GM21528 (cell line): Measurements from ENCODE around the gene METTL1.
"Not testable (repeated sequence)": the region's sequence is repeated elsewhere in the genome, so short reads cannot be mapped to it uniquely, and the experiment has no call there.

Source experiments
- ATAC-seq: cut with Tn5 transposase; IDR thresholded peaks from one replicate; pipeline ENCODE4 v1.9.1; 2021; ENCODE audit warnings: mild to moderate bottlenecking, moderate library complexity; ENCODE audit not compliant: unreplicated experiment, low FRiP score

Gene METTL1

GRCh38 chr12:57726151-57726883 is 45.6 kb downstream of the METTL1 start:
- no peak for ATAC-seq

GRCh38 chr12:57725851-57726150 is 46.1 kb downstream of the METTL1 start:
- no peak for ATAC-seq

DNA sequence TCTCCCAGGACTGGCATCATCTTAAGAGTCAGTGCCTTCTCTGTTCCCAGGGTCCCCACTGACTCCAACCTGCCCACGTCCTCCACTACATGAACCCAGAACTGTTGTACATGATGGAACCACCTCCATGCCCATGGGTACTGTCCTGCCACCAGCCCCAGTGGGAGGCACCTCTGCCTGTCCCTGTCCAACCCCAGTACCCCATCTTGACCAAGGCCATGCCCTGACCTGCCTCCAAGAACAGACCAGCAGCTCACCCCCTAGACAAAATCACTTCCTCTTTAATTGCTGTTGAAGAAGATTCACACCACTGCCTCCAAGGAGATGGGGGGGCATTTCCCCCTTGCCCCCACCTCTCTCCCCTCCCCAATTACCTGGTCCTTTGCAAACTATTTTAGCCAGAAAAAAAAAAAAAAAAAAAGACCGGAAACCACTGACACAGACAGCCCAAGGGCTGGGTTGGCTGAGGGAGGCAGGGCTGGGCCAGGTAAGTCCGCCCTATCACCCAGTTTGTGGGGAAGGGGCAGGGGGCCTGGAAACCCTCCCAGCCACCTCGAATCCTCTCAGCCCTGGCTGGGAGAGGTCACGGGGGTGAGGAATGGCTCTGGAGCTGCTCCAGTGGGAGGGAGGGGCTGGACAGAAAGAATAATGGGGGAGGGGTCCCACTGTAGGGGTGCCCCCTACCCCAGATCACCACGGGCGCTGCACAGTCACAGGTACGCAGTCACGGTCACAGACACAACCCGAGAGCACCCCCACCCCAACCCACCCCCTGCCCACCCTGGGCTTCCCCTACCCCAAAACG is 46.8 kb downstream of the METTL1 start:
- ATAC-seq: no peak

DNA sequence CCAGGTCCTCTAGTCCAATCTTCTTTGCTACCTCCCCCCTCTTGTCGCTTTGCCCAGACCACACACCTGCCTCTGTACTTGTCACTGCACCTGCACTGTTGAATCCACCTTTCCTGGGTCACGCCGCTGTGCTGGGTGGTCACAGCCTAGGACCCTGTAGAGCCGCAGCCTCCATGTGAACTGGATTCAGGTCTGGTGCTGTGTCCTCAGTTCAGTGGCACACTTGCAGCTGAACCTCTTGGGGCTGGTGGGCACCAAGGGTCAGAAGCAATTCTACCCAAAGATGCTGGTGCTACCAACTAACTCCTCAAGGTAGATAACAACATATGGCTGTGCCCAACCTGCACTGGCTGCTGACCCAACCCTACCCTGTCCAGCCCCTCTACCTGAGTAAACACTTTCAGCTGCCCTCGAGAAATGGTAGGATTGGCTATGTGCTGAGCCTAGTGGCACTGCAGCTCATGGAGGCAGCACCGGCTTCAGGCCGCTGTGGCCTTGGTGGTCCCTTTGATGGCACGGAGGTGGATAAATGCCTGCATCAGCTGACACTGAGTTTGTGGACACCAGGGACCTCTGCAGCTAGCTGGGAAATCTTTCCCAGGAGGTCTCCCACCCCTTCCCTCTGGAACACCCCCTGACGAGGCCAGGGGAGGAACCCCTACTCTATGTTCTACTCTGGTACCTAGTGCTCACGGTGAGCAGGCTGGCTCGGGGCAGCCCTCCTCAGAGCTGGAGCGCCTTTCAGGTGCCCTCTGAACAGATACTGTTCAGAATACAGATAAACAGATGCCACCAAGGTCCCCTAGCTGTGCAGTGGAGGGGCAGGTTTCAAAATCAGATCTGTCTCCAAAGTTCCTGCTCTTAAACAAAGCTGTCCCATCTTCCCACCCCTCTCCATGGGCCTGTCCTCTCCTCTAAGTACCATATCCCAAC is 47.6 kb downstream of the METTL1 start:
- no peak for ATAC-seq

DNA sequence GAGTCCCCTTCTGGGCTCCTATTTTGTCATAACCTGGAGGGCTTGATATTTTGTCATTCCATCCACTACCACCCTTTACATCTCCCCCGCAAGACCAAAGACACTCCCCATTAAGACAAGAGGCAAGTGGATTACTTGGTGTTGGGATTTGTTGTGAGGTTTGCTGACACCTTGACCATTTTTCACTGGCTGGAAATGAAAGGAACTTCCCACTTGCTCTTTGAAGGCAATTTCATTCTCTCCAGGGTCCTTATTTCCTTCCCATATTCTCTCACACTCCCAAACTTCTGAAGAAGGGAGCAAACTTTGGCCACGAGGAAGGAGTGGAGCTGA is 48.3 kb downstream of the METTL1 start:
- ATAC-seq: no peak

DNA sequence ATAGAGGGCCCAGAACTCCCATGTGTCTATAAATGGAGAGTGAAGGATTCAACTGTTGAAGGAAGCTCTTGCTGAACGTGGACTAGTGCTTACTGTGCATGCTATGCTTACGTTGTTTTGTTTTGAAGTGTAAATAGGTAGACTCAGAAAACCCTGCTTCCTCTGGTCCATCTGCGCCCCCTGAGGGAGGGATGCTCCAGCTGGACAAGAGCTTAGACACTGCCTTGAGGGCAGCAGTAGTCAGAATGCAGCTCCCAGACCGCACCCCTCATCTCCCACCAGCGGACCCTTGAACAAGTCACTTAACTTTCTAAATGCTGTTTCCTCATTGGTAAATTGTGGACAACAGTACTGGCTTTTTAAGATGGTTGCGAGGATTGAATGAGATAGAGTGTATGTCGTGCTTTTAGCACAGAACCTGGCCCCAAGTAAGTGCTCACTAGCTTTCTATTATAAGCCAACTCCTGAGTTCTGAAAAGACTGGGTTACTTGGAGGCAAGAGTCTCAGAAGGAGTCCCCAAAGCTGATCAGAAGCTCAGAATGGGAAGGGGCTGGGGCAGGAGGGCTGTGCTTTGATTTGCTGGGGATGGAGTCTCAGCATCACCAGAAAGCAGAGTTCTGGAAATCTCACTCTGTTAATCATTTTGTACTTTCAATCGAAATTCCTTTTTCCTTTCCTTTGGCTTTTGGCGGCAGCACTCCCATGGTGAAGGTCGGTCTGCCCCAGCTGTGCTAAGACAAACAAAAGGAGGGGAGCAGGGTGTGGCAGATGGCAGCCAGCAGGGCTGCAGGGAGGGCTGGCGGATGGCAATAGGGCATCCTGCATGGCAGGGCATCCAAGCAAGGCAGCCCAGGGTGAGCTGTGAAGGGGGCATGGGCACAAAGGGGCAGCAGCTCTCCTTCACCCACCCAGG is 48.9 kb downstream of the METTL1 start:
- ATAC-seq: no peak

- not testable (repeated sequence) for ATAC-seq
These were observed 49.9 kb downstream of the METTL1 start for GRCh38 chr12:57721846-57722608.

- ATAC-seq: no peak
These were observed 51.0 kb downstream of the METTL1 start for GRCh38 chr12:57720606-57721595.

DNA sequence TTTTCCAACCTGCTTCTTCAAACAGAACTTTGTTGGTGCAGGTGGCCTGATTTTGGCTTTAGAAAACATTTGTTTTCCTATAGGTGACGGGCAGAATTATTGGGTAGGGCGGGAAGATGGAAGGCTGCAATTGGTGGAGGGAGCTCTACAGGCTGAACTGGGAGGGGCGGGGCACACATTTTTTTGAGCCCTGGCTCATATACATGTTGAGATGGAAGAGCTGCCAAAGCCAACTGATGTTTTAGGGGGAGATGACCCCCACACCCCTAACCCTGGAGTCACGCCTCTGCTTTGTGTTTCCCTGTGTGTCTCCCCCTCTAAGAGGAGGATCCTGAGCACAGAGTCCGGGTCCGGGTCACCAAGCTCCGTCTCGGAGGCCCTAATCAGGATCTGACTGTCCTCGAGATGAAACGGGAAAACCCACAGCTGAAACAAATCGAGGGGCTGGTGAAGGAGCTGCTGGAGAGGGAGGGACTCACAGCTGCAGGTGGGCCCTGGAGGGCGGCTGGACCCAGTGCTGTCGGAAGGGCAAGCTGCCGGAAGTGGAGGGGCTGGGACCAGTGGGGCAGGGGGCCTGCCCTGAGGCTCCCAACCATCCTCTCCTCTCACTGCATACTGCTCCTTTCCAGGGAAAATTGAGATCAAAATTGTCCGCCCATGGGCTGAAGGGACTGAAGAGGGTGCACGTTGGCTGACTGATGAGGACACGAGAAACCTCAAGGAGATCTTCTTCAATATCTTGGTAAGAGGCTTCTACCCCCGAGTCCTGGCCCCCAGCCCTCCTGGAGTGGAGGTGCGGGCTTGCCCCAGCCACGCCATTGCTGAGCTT is 51.9 kb downstream of the METTL1 start:
- ATAC-seq: no peak

- ATAC-seq: no peak
These were observed 53.0 kb downstream of the METTL1 start for GRCh38 chr12:57718641-57719528.
